BJ (cell line): ENCODE data around the gene FBXO42. TPM values are rescaled to one million over a fixed set of nuclear protein-coding genes. Genes with fewer than 3 reads are reported as not detected.
"Not testable (repeated sequence)": the region's sequence is repeated elsewhere in the genome, so short reads cannot be mapped to it uniquely, and the experiment has no call there.

Source experiments
- CTCF ChIA-PET: fragments of 350-600 bp; formaldehyde crosslinking; extraction: SDS; loops from one replicate; lab custom pipeline; 2021; ENCODE audit warnings: antibody characterized with exemption, inconsistent platforms; lab: Yijun Ruan, JAX
- POLR2A ChIA-PET: fragments of 300-600 bp; sonication (Branson Sonifier 250); formaldehyde crosslinking; extraction: SDS; loops from one replicate; lab custom pipeline; 2021; ENCODE audit warnings: antibody characterized with exemption; lab: Charles Lee
- DNase-seq: peaks from one replicate; pipeline ENCODE4 v3.0.0-alpha.2; 2011; ENCODE audit warnings: low read depth
- H3K27me3 ChIP-seq: 2 replicates; pipeline ENCODE4 v1.6.0; 2011; ENCODE audit warnings: low read length; ENCODE audit not compliant: control insufficient read depth, insufficient read depth
- H3K36me3 ChIP-seq: 2 replicates; pipeline ENCODE4 v1.5.1; 2011; ENCODE audit warnings: low read length; ENCODE audit not compliant: control insufficient read depth, insufficient read depth
- H3K4me3 ChIP-seq: 2 replicates; pipeline ENCODE4 v1.5.1; 2011; ENCODE audit warnings: low read depth, mild to moderate bottlenecking, control low read depth, low read length
- CTCF ChIP-seq: IDR thresholded peaks from 2 replicates; pipeline ENCODE4 v1.5.1; 2011; ENCODE audit warnings: low read depth, mild to moderate bottlenecking, control low read depth, inconsistent platforms, low read length, moderate library complexity; ENCODE audit not compliant: insufficient read depth
- polyA plus RNA-seq: library from polyadenylated mRNA; depleted of rRNA; stranded (reverse); fragments of >200 nt; gene quantifications from 2 replicates; pipeline ENCODE4 v1.2.3, GENCODE V29; 2011

The FBXO42 gene
- polyA plus RNA-seq, 1 experiment, result 31.7 TPM

GRCh38 chr1:16257968-16258367 lies 94.3 kb downstream of the FBXO42 start:
- H3K4me3 ChIP-seq, result no peak overlapping the region
- ChIA-PET CTCF (interaction anchor here (1.3 kb wide), 1 partner anchor 13 kb away, joined by 3 read pairs; no protein-coding TSS in a partner anchor), POLR2A (interaction anchor here (0.7 kb wide), 1 partner anchor 9 kb away, joined by 4 read pairs; no protein-coding TSS in a partner anchor)
- H3K27me3 ChIP-seq, result no peaks in the 10 kb centered on the region
- DNase-seq, result no peak
- peaks cover 3% of the 10 kb centered on the region; the same call in 1 of the 2 replicates for H3K36me3 ChIP-seq
- no peak for TF ChIP-seq CTCF

GRCh38 chr1:16257556-16257955 lies 94.7 kb downstream of the FBXO42 start:
- H3K27me3 ChIP-seq, DNase-seq, H3K4me3 ChIP-seq, H3K36me3 ChIP-seq: not testable (repeated sequence)
- ChIA-PET CTCF (interaction anchor here (1.3 kb wide), 1 partner anchor 13 kb away, joined by 3 read pairs; no protein-coding TSS in a partner anchor), POLR2A (interaction anchor here (0.7 kb wide), 1 partner anchor 9 kb away, joined by 4 read pairs; no protein-coding TSS in a partner anchor)

GRCh38 chr1:16256478-16256877 lies 95.8 kb downstream of the FBXO42 start:
- Histone ChIP-seq H3K4me3 (no peak overlapping the region), H3K27me3 (no peaks in the 10 kb centered on the region), H3K36me3 (peaks cover 4% of the 10 kb centered on the region)
- DNase-seq, result no peak
- TF ChIP-seq CTCF, result no peak
- CTCF ChIA-PET, result no interaction called here
- POLR2A ChIA-PET, result no interaction called here

GRCh38 chr1:16254263-16254928 lies 97.9 kb downstream of the FBXO42 start:
- no peak overlapping the region for H3K4me3 ChIP-seq
- TF ChIP-seq CTCF, result no peak
- DNase-seq, result no peak
- H3K27me3 ChIP-seq, result no peaks in the 10 kb centered on the region
- POLR2A ChIA-PET, result no interaction called here
- CTCF ChIA-PET, result interaction anchor here (1.2 to 1.3 kb wide), 2 partner anchors 10 to 186 kb away, joined by 3 to 5 read pairs; partner anchors contain the start of gene NECAP2
- H3K36me3 ChIP-seq, result peaks cover 7% of the 10 kb centered on the region

- Histone ChIP-seq H3K36me3 (peaks cover 7% of the 10 kb centered on the region), H3K27me3 (no peaks in the 10 kb centered on the region), H3K4me3 (no peak overlapping the region)
- POLR2A ChIA-PET, result no interaction called here
- TF ChIP-seq CTCF, result no peak
- DNase-seq, result no peak
- CTCF ChIA-PET, result no interaction called here
These were observed 98.9 kb downstream of the FBXO42 start for GRCh38 chr1:16253332-16253922.
